Peyer's patch (tissue), 4 donors: ENCODE data around the gene AHDC1. TPM values are rescaled to one million over a fixed set of nuclear protein-coding genes. Genes with fewer than 3 reads are reported as not detected.

Experiments
- DNase-seq, 3 donors: peaks; one replicate each; pipeline ENCODE4 v3.0.0-alpha.2; 2017 to 2019
- H3K27ac ChIP-seq, 4 donors: fragments of 200-600 bp; sonication (generic); one replicate each; pipeline ENCODE4 v1.5.1; 2016 to 2019
- H3K27me3 ChIP-seq, 2 donors: fragments of 200-600 bp; sonication (generic); one replicate each; pipeline ENCODE4 v1.5.1; 2019
- H3K36me3 ChIP-seq, 3 donors: fragments of 200-600 bp; sonication (generic); one replicate each; pipeline ENCODE4 v1.5.1; 2016 to 2019
- H3K4me1 ChIP-seq, 4 donors: fragments of 200-600 bp; sonication (generic); one replicate each; pipeline ENCODE4 v1.5.1; 2016 to 2019
- H3K4me3 ChIP-seq, 4 donors: fragments of 200-600 bp; sonication (generic); 1 replicate in 3 of 4; 2 replicates in 1 of 4; pipeline ENCODE4 v1.5.1; 2016 to 2019; ENCODE audit warnings: mild to moderate bottlenecking in 1 of 4
- H3K9me3 ChIP-seq, 4 donors: fragments of 200-600 bp; sonication (generic); one replicate each; pipeline ENCODE4 v1.5.1; 2016 to 2019; ENCODE audit warnings: mild to moderate bottlenecking in 1 of 4
- POLR2A ChIP-seq, 2 donors: fragments of 450-650 bp; IDR thresholded peaks; one replicate each; pipeline ENCODE4 v1.5.1; 2017; ENCODE audit warnings: antibody characterized with exemption in 2 of 2, mild to moderate bottlenecking in 2 of 2, moderate library complexity in 2 of 2
- total RNA-seq, 4 donors: library from RNA; depleted of rRNA; stranded (reverse); fragments of >200 nt; gene quantifications; one replicate each; pipeline ENCODE4 v1.1.0, GENCODE V29; 2016
- TF ChIP-seq, protein P1 (sequence below), 6 experiments: fragments of 450-650 bp in 4 of 6; fragments of 200-600 bp in 2 of 6; sonication (generic) in 1 of 6; IDR thresholded peaks; one replicate each; pipeline ENCODE4 v1.5.1; 2017 to 2019; ENCODE audit warnings: antibody characterized with exemption in 6 of 6, mild to moderate bottlenecking in 3 of 6, moderate library complexity in 1 of 6

AHDC1 gene
- total RNA-seq, 4 donors from 2014 or later, result 7.0 to 21.5 (median 12.0) TPM

DNA sequence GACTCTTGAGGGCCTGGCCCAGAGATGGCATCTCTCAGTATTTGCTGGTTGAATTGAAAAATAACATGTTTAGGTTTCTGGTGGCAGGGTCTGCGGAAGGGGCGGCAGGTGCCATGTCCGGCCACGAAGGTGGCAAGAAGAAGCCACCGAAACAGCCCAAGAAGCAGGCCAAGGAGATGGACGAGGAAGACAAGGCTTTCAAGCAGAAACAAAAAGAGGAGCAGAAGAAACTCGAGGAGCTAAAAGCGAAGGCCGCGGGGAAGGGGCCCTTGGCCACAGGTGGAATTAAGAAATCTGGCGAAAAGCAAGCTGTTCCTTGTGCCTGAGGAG lies 45.3 kb upstream of the AHDC1 start:
- Histone ChIP-seq H3K4me1 (peaks cover 0 to 13% (median 0%) of the 10 kb centered on the region in 4 donors), H3K27ac (no peak overlapping the region), H3K27me3 (no peaks in the 10 kb centered on the region), H3K36me3 (no peaks in the 10 kb centered on the region), H3K4me3 (no peak overlapping the region), H3K9me3 (no peaks in the 10 kb centered on the region)
- no peak for TF ChIP-seq POLR2A (IDR thresholded peaks at IDR 0.05)
- TF ChIP-seq, protein P1, sequence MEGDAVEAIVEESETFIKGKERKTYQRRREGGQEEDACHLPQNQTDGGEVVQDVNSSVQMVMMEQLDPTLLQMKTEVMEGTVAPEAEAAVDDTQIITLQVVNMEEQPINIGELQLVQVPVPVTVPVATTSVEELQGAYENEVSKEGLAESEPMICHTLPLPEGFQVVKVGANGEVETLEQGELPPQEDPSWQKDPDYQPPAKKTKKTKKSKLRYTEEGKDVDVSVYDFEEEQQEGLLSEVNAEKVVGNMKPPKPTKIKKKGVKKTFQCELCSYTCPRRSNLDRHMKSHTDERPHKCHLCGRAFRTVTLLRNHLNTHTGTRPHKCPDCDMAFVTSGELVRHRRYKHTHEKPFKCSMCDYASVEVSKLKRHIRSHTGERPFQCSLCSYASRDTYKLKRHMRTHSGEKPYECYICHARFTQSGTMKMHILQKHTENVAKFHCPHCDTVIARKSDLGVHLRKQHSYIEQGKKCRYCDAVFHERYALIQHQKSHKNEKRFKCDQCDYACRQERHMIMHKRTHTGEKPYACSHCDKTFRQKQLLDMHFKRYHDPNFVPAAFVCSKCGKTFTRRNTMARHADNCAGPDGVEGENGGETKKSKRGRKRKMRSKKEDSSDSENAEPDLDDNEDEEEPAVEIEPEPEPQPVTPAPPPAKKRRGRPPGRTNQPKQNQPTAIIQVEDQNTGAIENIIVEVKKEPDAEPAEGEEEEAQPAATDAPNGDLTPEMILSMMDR (IDR thresholded peaks at IDR 0.05), result no peak
- no peak for DNase-seq

- no peak overlapping the region for H3K27ac ChIP-seq
- no peaks in the 10 kb centered on the region for H3K36me3 ChIP-seq
- no peaks in the 10 kb centered on the region for H3K27me3 ChIP-seq
- H3K4me1 ChIP-seq, result peaks cover 0 to 13% (median 0%) of the 10 kb centered on the region in 4 donors
- DNase-seq, result no peak
- no peak overlapping the region for H3K4me3 ChIP-seq
- TF ChIP-seq, protein P1 (IDR thresholded peaks at IDR 0.05), result no peak
- no peaks in the 10 kb centered on the region for H3K9me3 ChIP-seq
Measured at GRCh38 chr1:27648602-27649305, 44.8 kb upstream of the AHDC1 start.

- no peak for DNase-seq
- TF ChIP-seq POLR2A (IDR thresholded peaks at IDR 0.05), result no peak
- TF ChIP-seq, protein P1 (IDR thresholded peaks at IDR 0.05), result no peak
- Histone ChIP-seq H3K27ac (no peak overlapping the region), H3K4me1 (peaks cover 0 to 16% (median 0%) of the 10 kb centered on the region in 4 donors), H3K9me3 (no peaks in the 10 kb centered on the region), H3K27me3 (no peaks in the 10 kb centered on the region), H3K4me3 (no peak overlapping the region), H3K36me3 (no peaks in the 10 kb centered on the region)
Measured at GRCh38 chr1:27647328-27647727, 43.4 kb upstream of the AHDC1 start.

- H3K36me3 ChIP-seq, result no peaks in the 10 kb centered on the region
- H3K27me3 ChIP-seq, result no peaks in the 10 kb centered on the region
- H3K27ac ChIP-seq, result no peak overlapping the region
- DNase-seq, result no peak
- TF ChIP-seq, protein P1 (IDR thresholded peaks at IDR 0.05), result no peak
- no peak for TF ChIP-seq POLR2A (IDR thresholded peaks at IDR 0.05)
- no peak overlapping the region for H3K4me3 ChIP-seq
- peaks cover 0 to 16% (median 0%) of the 10 kb centered on the region in 4 donors for H3K4me1 ChIP-seq
- H3K9me3 ChIP-seq, result no peaks in the 10 kb centered on the region
Measured at GRCh38 chr1:27646676-27647075, 42.7 kb upstream of the AHDC1 start.

DNA sequence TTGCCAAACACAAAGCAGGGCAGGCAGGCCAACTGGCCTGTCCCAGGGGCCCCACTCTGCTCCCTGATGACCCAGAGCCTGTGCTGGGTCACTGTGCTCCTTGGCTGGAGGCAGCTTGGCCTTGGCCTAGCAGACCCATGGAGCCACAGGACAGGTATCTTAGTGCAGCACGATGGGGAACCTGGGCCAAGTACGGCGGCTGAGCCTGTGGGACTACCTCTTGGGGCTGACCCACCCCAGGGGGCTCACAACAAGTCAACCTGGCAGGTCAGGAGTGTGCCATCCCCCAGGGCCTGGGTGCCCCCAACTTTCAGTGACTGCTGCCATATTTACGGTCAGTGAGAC lies 41.1 kb upstream of the AHDC1 start:
- Histone ChIP-seq H3K9me3 (no peaks in the 10 kb centered on the region), H3K27me3 (no peaks in the 10 kb centered on the region), H3K36me3 (no peaks in the 10 kb centered on the region), H3K4me3 (no peak overlapping the region), H3K4me1 (peaks cover 0 to 11% (median 0%) of the 10 kb centered on the region in 4 donors), H3K27ac (no peak overlapping the region)
- no peak for TF ChIP-seq POLR2A (IDR thresholded peaks at IDR 0.05)
- TF ChIP-seq, protein P1 (IDR thresholded peaks at IDR 0.05), result no peak
- no peak for DNase-seq
